Stimulated activated naive B cell treated with anti-CD40 and anti-IgM and Interleukin-4, amounts not matched to agents 10 μg/mL and 1 μg/mL and 100 μg/mL, for 72 hours (primary cell): ENCODE measurements around the gene SATB2.

Experiments
- ATAC-seq, 2 donors: fragments of 150-1000 bp; cut with Tn5 transposase; replicated peaks; 2 replicates each; pipeline ENCODE4 v1.10.0; 2021; ENCODE audit warnings: moderate library complexity in 1 of 2
- DNase-seq: peaks from one replicate; pipeline ENCODE4 v3.0.0; 2021
- H3K27ac Mint-ChIP-seq: one replicate; pipeline ENCODE4 v1.8.0; 2022; ENCODE audit warnings: mild to moderate bottlenecking, mixed read lengths
- H3K27me3 Mint-ChIP-seq, 2 donors: one replicate each; pipeline ENCODE4 v1.8.0; 2022; ENCODE audit warnings: mixed read lengths in 2 of 2
- H3K36me3 Mint-ChIP-seq, 2 donors: one replicate each; pipeline ENCODE4 v1.8.0; 2022; ENCODE audit warnings: mixed read lengths in 2 of 2, mild to moderate bottlenecking in 1 of 2
- H3K4me1 Mint-ChIP-seq, 2 donors: one replicate each; pipeline ENCODE4 v1.8.0; 2022; ENCODE audit warnings: mixed read lengths in 2 of 2, mild to moderate bottlenecking in 1 of 2
- H3K4me3 Mint-ChIP-seq, 2 donors: one replicate each; pipeline ENCODE4 v1.8.0; 2022; ENCODE audit warnings: mild to moderate bottlenecking in 2 of 2, mixed read lengths in 2 of 2, moderate library complexity in 1 of 2
- H3K9me3 Mint-ChIP-seq, 2 donors: one replicate each; pipeline ENCODE4 v1.8.0; 2022; ENCODE audit warnings: mixed read lengths in 2 of 2, mild to moderate bottlenecking in 1 of 2

Gene SATB2

DNA sequence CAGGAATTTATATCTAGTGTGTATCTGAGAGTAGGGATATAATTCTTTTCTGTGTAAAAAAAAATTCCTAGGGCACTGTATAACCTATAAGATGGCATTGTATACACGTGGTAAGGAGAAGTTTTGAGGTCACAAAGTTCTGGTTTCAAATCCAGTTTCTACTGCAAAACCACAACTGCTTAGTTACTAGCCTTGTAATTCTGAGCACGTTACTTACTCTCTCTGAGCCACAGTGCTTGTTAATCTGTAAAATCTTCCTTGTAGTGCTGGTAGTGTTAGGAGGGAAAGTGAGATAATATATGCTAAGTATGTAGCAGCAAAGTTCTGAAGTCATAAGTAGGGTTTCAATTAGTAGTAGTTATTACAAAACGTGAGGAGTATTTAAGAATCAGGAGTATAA, 175.4 kb downstream of the SATB2 start:
- H3K27ac Mint-ChIP-seq = no peak overlapping the region
- no peaks in the 10 kb centered on the region for H3K27me3 Mint-ChIP-seq
- ATAC-seq (no peak), DNase-seq (no peak)
- H3K4me1 Mint-ChIP-seq = no peaks in the 10 kb centered on the region
- H3K4me3 Mint-ChIP-seq = no peak overlapping the region
- peaks cover 7 to 8% of the 10 kb centered on the region in 2 donors for H3K9me3 Mint-ChIP-seq
- no peaks in the 10 kb centered on the region for H3K36me3 Mint-ChIP-seq

DNA sequence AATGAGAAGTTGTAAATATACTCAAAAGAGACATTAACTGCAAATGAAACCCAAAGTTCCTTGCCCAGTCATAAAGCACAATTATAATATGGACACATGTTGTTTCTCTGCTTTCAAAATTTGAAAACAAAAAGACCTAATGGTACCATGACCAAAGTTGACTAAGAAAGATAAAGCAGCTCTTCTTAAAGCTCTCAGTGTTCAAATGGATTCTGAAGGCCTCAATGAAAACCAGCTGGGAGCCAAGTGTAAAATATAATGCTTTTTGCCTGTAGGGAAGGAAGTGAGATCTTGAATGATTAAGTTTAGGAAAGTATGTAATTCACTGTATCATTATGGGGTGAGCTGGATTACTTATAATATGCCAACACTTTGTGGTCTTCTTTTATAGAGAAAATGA, 178.6 kb downstream of the SATB2 start:
- Mint-ChIP-seq H3K27ac (no peak overlapping the region), H3K4me1 (no peaks in the 10 kb centered on the region), H3K9me3 (peaks cover 5 to 7% of the 10 kb centered on the region in 2 donors), H3K36me3 (no peaks in the 10 kb centered on the region), H3K4me3 (no peak overlapping the region), H3K27me3 (no peaks in the 10 kb centered on the region)
- no peak for ATAC-seq
- DNase-seq = no peak

DNA sequence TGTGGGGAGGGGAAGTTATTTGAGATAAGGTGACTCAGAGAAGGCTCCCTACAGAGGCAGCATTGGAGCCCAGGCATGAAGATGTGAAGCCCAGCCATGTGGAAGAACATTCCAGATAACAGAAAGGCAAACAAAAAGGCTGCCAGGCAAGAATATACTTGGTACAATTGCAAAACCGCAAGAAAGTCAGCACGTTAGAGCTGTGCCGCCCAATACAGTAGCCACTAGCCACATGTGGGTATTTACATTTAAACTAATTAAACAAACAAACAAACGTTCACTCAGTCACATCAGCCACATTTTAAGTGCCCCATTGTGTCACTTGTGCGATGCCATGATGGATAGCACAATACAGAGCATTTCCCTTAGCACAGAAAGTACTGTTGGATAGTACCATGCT, 179.6 kb downstream of the SATB2 start:
- DNase-seq (no peak), ATAC-seq (no peak)
- no peak overlapping the region for H3K4me3 Mint-ChIP-seq
- no peaks in the 10 kb centered on the region for H3K27me3 Mint-ChIP-seq
- no peak overlapping the region for H3K27ac Mint-ChIP-seq
- no peaks in the 10 kb centered on the region for H3K36me3 Mint-ChIP-seq
- peaks cover 5 to 7% of the 10 kb centered on the region in 2 donors for H3K9me3 Mint-ChIP-seq
- no peaks in the 10 kb centered on the region for H3K4me1 Mint-ChIP-seq

DNA sequence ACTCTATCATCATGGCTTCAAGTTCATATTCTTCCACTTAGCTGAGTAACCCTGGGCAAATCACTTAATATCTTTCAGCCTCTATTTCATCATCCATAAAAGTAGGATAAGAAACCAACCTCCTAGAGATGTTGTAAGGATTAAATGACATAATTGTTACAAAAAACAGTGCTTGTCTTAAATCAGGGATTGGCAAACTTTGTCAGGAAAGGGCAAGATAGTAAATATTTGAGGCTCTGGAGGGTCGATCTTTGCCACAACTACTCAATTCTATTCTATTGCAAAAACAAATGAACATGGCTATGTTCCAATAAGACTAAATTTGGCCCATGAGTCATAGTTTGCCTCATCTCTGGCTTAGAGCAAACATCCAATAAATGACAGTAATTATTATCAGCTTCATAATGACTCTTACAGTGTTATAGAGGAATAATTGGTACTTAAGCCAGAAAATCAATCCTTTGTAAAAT, 184.7 kb downstream of the SATB2 start:
- Mint-ChIP-seq H3K4me3 (no peak overlapping the region), H3K36me3 (no peaks in the 10 kb centered on the region), H3K9me3 (no peaks in the 10 kb centered on the region), H3K27me3 (no peaks in the 10 kb centered on the region), H3K27ac (no peak overlapping the region), H3K4me1 (no peaks in the 10 kb centered on the region)
- no peak for DNase-seq
- ATAC-seq = no peak

DNA sequence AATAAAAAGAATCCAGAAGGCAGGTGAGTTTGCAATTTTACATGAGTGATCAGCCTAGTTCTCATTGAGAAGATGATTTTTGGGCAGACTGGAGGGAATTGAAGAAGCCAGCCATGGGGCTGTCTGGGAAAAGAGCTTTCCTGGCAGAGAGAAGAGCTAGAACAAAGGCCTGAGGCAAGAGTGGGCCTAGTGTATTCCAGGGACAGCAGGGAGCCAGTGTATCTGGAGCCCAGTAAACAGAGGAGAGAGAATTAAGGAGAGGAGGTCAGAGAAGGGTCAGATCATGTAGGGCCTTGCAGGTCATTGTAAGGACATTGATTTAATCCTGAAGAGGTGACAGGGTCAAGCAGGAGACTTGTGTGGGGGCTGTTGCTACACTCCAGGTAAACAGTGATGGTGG, 195.8 kb downstream of the SATB2 start:
- peaks cover 18 to 28% of the 10 kb centered on the region in 2 donors for H3K9me3 Mint-ChIP-seq
- DNase-seq (no peak), ATAC-seq (no peak)
- H3K36me3 Mint-ChIP-seq = no peaks in the 10 kb centered on the region
- H3K27me3 Mint-ChIP-seq = no peaks in the 10 kb centered on the region
- H3K4me3 Mint-ChIP-seq = no peak overlapping the region
- H3K27ac Mint-ChIP-seq = no peak overlapping the region
- H3K4me1 Mint-ChIP-seq = no peaks in the 10 kb centered on the region

DNA sequence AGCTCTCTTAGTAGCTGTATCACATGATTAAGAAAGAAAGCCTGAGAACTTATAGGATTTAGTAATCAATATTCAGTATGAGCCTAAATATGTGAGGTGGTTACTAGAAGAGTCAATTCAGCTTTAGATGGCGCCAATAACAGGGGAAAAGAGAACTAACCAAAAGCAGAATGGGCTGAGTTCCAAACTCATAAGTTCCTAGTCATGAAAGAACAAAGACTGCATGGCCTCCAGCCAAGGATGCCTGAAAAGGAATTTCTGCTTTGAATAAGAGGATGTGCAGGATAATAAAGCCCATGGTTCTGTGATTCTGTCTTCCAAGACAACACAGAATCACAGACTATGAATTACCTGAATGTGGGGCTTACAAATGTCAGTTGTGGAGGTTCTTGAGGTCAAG, 196.5 kb downstream of the SATB2 start:
- no peak for ATAC-seq
- Mint-ChIP-seq H3K4me3 (no peak overlapping the region), H3K9me3 (peaks cover 18 to 28% of the 10 kb centered on the region in 2 donors), H3K27ac (no peak overlapping the region), H3K27me3 (no peaks in the 10 kb centered on the region), H3K36me3 (no peaks in the 10 kb centered on the region), H3K4me1 (no peaks in the 10 kb centered on the region)
- no peak for DNase-seq

DNA sequence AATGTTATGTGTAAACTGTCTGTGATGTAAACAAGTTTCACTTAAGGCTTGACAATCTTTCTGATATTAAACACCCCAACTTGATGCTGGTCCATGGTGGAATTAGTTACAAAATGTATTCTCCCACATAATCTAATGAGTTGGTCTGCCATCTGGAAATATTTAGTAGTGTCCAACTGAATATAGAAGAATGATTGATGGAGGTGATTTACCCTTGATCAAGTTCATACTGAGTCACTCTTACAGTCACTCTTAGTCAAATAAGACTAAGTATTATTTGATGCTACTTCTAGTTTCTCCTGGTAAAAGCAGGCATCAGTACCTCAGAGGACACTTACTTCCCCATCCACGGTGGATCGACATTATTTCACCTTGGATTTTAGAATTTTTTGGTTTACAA, 198.1 kb downstream of the SATB2 start:
- H3K27ac Mint-ChIP-seq = no peak overlapping the region
- no peaks in the 10 kb centered on the region for H3K27me3 Mint-ChIP-seq
- H3K9me3 Mint-ChIP-seq = peaks cover 14 to 23% of the 10 kb centered on the region in 2 donors
- no peaks in the 10 kb centered on the region for H3K36me3 Mint-ChIP-seq
- ATAC-seq (no peak), DNase-seq (no peak)
- no peak overlapping the region for H3K4me3 Mint-ChIP-seq
- no peaks in the 10 kb centered on the region for H3K4me1 Mint-ChIP-seq

DNA sequence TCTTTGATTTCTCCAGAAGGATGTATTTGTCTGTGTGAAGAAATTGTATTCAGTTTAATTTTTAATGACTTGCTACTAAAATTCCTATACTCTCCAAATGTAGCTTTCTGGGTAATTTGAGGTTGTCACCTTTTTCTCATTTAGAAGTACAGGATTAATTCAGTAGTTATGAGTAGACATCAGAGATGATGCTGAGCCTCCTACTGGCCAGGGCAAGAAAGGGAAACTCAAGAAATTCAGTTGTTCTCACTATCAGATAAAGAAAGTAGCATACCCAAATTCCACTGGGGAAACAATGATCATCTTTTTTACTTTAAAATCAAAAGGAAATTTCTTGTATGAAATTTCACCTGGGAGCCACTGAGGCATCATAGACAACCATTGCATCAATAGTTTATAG, 199.4 kb downstream of the SATB2 start:
- Mint-ChIP-seq H3K4me1 (no peaks in the 10 kb centered on the region), H3K9me3 (peaks cover 8 to 17% of the 10 kb centered on the region in 2 donors), H3K27ac (no peak overlapping the region), H3K27me3 (no peaks in the 10 kb centered on the region), H3K36me3 (no peaks in the 10 kb centered on the region), H3K4me3 (no peak overlapping the region)
- no peak for ATAC-seq
- DNase-seq = no peak

DNA sequence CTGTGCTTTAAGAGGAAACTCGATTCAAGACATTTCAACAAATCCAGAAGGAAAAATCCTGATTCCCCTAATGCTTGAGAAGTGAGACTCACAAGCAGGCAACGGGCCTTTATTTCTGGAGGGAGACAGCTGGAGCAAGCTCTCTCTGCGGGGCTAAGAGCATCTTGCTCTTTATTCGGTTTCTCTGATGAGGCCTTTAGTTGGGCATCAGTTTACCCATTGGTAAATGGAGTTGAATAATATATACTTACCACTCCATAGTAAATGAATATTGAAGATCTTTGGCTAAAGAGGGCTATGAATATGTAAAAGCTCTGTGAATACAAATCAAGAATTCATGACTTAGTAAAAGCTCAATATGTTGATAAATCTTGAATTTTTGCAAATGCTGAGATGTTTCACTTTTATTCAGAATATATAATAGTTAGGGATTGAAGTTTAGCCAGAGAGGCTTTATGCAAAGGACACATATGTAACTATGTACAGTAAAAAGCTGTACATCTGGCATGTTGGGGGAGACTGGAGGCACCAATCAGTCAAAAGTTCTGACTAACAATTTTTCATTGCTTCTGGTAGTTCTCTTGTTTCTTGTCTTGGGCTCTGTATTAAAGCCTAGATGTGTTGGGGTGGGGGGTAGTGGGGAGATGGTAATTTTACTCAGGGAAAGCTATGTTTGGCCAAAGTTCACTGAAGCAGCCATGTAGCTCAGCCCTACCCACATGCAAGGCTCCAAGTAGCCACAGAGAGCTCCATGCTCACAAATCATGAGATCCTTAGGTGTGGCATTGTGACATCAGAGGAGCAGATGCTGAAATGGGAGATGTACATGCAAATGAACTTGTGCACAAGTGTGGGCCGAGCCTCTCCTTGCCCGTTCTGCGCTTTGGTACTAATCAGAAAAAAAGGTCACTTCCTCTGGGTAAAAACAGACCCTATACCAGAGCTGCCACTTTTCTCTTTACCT, 200.2 kb downstream of the SATB2 start:
- no peaks in the 10 kb centered on the region for H3K36me3 Mint-ChIP-seq
- H3K4me1 Mint-ChIP-seq = no peaks in the 10 kb centered on the region
- no peak overlapping the region for H3K27ac Mint-ChIP-seq
- H3K9me3 Mint-ChIP-seq = peaks cover 8 to 12% of the 10 kb centered on the region in 2 donors
- no peaks in the 10 kb centered on the region for H3K27me3 Mint-ChIP-seq
- no peak overlapping the region for H3K4me3 Mint-ChIP-seq
- ATAC-seq (no peak), DNase-seq (no peak)

DNA sequence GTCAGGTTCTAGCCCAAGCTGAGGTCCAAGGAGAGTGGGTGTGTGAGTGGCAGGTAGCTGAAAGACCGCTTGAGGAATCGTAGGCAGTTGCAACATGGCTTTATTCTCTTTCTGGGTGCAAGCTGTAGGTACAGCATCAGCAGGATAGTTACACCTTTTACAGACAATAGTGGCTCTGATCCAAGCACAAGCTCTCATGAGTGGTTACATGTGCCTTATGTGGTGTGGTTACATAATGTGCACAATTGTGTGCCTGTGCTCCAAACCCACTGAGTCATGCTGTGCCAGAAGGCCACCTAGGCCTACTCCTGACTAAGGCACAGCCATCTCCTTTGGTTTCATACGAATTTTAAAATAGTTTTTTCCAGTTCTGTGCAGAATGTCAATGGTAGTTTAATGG, 227.6 kb downstream of the SATB2 start:
- Mint-ChIP-seq H3K9me3 (peaks cover 0 to 8% of the 10 kb centered on the region in 2 donors), H3K27ac (no peak overlapping the region), H3K27me3 (no peaks in the 10 kb centered on the region), H3K36me3 (no peaks in the 10 kb centered on the region), H3K4me3 (no peak overlapping the region), H3K4me1 (no peaks in the 10 kb centered on the region)
- ATAC-seq (no peak), DNase-seq (no peak)

DNA sequence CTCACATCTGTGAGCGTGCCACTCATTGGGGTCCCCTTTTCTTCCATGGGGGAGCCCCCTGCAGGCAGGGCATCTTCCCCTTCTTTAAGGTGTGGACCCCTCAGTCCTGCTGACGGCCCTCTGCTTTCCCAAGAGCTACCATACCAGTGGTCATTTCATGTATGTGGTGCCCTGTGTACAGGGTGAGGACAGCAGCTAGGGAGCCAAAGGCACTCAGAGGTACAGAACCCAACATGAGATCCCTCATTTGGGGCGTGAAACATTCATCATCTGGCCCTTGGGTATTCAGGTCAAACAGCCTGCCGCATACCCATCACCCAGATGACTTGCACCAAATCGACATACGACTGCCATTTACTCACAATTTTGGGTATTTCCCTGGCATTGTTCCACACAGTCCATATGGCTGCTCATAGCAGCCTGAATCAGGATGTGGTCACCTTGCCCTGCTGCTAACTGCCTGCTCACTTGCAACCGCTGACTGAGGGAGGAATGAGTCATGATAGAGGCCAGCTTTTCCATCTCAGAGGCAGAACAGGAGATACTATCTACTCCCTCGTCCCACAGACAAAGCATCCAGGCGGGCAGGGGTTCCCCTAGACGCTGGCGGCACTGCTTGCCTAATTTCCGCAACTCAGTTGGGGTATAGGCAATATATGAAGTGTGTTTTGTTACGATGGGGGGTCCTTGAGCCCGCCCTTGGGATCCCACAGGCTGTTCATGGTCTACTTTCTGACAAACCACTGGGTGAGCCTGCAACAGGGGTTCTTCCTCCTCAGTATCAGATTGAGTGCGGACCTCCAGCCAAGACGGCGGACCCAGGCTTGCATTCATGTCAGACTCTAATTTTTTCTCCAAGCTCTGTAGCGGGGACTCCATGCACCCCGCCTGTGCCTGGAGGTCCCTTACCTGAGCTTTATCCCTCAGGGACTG, 228.6 kb downstream of the SATB2 start:
- no peak overlapping the region for H3K4me3 Mint-ChIP-seq
- no peaks in the 10 kb centered on the region for H3K27me3 Mint-ChIP-seq
- H3K9me3 Mint-ChIP-seq = peaks cover 0 to 5% of the 10 kb centered on the region in 2 donors
- peak in 1 of 2 donors; percentile 53 for ATAC-seq
- no peaks in the 10 kb centered on the region for H3K36me3 Mint-ChIP-seq
- H3K27ac Mint-ChIP-seq = no peak overlapping the region
- no peak for DNase-seq
- H3K4me1 Mint-ChIP-seq = no peaks in the 10 kb centered on the region

DNA sequence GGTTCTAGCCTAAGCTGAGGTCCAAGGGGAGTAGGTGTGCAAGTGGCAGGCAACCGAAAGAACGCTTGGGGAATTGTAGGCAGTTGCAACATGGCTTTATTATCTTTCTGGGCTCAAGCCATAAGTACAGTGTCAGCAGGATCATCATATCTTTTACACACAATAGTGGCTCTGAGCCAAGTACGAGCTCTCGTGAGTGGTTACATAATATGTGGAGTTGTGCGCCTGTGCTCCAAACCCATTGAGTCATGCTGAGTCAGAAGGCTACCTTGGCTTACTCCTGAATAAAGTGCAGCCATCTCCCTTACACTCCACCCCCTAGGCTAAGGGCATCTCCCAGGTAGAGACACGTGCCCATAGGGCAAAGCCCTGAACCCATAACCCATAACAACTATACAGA, 233.9 kb downstream of the SATB2 start:
- H3K4me1 Mint-ChIP-seq = no peaks in the 10 kb centered on the region
- H3K4me3 Mint-ChIP-seq = no peak overlapping the region

DNA sequence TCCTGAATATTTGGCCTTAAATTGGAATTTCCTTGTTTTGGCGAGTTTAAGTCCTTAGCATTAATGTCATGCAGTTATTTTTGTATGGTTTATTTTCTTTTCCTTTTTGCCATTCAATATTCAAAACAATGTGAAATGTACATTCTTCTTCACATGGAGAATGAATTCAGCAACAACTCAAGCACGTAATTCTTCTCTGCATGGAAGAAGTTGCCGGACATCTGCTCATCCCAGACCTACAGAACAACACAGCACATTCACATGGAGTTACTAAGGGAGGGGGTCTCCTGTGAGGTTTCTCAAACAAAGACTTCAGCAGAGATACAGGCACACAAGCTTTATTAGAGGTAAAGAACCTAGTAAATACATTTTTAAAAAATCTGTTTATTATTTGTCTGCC, 236.8 kb downstream of the SATB2 start:
- Mint-ChIP-seq H3K9me3 (peaks cover 3 to 9% of the 10 kb centered on the region in 2 donors), H3K27me3 (no peaks in the 10 kb centered on the region), H3K4me3 (no peak overlapping the region), H3K27ac (no peak overlapping the region), H3K4me1 (no peaks in the 10 kb centered on the region), H3K36me3 (no peaks in the 10 kb centered on the region)
- no peak for DNase-seq
- no peak for ATAC-seq

More for the DNA sequence above, 233.9 kb downstream of the SATB2 start:
- Mint-ChIP-seq H3K9me3 (peaks cover 3 to 9% of the 10 kb centered on the region in 2 donors), H3K27ac (no peak overlapping the region), H3K27me3 (no peaks in the 10 kb centered on the region), H3K36me3 (no peaks in the 10 kb centered on the region)
- no peak for DNase-seq
- no peak for ATAC-seq

DNA sequence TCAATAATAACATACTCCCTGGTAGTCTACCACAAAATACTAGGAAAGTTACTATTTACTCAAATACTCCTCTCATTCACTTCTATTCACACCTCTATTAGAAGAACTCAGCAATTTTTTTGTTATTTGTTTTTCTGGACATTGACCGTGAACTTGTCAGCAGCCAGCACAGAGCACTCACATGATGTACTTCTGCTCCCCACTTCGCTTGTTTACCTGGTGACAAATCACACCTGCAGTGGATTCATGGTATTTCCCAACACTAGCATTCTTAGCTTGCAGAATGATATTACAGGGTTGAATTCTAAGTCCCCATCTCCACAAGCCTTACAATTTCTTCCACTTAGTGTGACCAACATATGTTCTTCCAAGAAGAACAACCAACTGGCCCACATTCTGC, 238.2 kb downstream of the SATB2 start:
- Mint-ChIP-seq H3K4me1 (no peaks in the 10 kb centered on the region), H3K27me3 (no peaks in the 10 kb centered on the region), H3K36me3 (no peaks in the 10 kb centered on the region)

More for the DNA sequence above, 238.2 kb downstream of the SATB2 start:
- ATAC-seq (no peak), DNase-seq (no peak)
- H3K4me3 Mint-ChIP-seq = no peak overlapping the region
- H3K9me3 Mint-ChIP-seq = peaks cover 3 to 9% of the 10 kb centered on the region in 2 donors
- no peak overlapping the region for H3K27ac Mint-ChIP-seq
